Measurements from ENCODE around the gene NKX6-1. TPM values are rescaled to one million over a fixed set of nuclear protein-coding genes. Genes with fewer than 3 reads are reported as not detected.
A peak's percentile ranks its signal among the peaks of the same experiment; 100 is the strongest.

The NKX6-1 gene
- total and polyA plus RNA-seq, 12 donors, result 0.06 to 0.14 TPM; not detected in 10

DNA sequence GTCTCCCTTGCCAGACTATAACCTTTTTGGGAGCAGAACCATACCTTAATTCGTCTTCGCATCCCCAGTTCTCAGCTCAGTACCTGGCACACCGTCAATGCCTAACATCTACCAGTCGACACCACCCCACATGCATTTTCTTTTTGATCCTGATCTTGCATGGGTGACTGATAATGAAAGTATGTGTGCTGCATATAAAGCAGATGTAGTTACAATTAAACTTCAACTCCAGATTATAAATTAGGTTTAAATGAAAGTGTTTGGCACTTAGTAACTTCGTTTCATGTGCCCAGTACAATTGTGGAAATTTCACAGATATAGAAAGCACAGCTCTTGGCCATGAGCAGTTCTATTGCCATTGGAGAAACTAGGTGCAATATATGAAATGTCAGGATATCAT, 8.8 kb upstream of the NKX6-1 start:
- WGBS, 4 donors, result 62 to 72% (median 70%) methylated on average over 5 of the region's 5 CpGs
- Histone ChIP-seq H3K27ac (no peak overlapping the region), H3K9me3 (replicated peaks in 1 of 3) (no peaks in the 10 kb centered on the region), H3K27me3 (peaks cover 62% of the 10 kb centered on the region), H3K4me3 (no peak overlapping the region), H3K4me1 (replicated peaks in 1 of 2) (no peaks in the 10 kb centered on the region), H3K36me3 (replicated peaks in 1 of 2) (no peaks in the 10 kb centered on the region)
- intact Hi-C loops (cut with DNase I), result loop anchor here in 1 of 2 donors (10.0 kb wide), 1 partner anchor 863 kb away; no protein-coding TSS in a partner anchor
- no peak for DNase-seq
- TF ChIP-seq, protein P1, sequence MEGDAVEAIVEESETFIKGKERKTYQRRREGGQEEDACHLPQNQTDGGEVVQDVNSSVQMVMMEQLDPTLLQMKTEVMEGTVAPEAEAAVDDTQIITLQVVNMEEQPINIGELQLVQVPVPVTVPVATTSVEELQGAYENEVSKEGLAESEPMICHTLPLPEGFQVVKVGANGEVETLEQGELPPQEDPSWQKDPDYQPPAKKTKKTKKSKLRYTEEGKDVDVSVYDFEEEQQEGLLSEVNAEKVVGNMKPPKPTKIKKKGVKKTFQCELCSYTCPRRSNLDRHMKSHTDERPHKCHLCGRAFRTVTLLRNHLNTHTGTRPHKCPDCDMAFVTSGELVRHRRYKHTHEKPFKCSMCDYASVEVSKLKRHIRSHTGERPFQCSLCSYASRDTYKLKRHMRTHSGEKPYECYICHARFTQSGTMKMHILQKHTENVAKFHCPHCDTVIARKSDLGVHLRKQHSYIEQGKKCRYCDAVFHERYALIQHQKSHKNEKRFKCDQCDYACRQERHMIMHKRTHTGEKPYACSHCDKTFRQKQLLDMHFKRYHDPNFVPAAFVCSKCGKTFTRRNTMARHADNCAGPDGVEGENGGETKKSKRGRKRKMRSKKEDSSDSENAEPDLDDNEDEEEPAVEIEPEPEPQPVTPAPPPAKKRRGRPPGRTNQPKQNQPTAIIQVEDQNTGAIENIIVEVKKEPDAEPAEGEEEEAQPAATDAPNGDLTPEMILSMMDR (IDR thresholded peaks at IDR 0.05), result no peak
- no peak for TF ChIP-seq POLR2A (IDR thresholded peaks at IDR 0.05)

DNA sequence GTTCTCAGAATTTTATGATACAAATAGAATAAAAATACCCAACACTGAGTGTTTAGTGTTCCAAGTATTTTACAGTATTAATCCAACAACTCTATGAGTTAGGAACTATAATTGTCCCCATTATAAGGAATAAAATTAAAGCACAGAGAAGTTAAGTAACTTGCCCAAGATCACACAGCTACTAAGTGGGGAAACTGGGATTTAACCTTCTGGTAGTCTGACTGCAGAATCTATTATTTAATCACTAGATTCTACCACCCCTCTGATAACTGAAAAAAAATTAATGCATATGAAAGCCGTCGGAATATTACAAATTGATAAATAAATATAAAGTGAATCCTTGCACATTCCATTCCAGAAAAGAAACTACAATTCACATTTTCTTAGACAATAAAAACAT, 5.7 kb upstream of the NKX6-1 start:
- intact Hi-C loops (cut with DNase I), result loop anchor here in 1 of 2 donors (10.0 kb wide), 1 partner anchor 860 kb away; no protein-coding TSS in a partner anchor

GRCh38 chr4:84503495-84504437, 4.7 kb upstream of the NKX6-1 start:
- peak in 1 of 7 donors; percentile 29 for DNase-seq
- peaks cover 91% of the 10 kb centered on the region for H3K27me3 ChIP-seq
- WGBS, 4 donors, result 10 to 15% (median 13%) methylated on average over 19 of the region's 19 CpGs

More for the DNA sequence above, 5.7 kb upstream of the NKX6-1 start:
- no peaks in the 10 kb centered on the region for H3K9me3 ChIP-seq (replicated peaks in 1 of 3)
- WGBS, 4 donors, result 75 to 82% (median 77%) methylated on average over 2 of the region's 2 CpGs
- peaks cover 0 to 1% of the 10 kb centered on the region in 2 donors for H3K4me1 ChIP-seq (replicated peaks in 1 of 2)
- H3K4me3 ChIP-seq, result no peak overlapping the region
- no peaks in the 10 kb centered on the region for H3K36me3 ChIP-seq (replicated peaks in 1 of 2)
- no peak overlapping the region for H3K27ac ChIP-seq
- DNase-seq, result no peak
- no peak for TF ChIP-seq POLR2A (IDR thresholded peaks at IDR 0.05)
- TF ChIP-seq, protein P1 (IDR thresholded peaks at IDR 0.05), result no peak
- peaks cover 91% of the 10 kb centered on the region for H3K27me3 ChIP-seq

DNA sequence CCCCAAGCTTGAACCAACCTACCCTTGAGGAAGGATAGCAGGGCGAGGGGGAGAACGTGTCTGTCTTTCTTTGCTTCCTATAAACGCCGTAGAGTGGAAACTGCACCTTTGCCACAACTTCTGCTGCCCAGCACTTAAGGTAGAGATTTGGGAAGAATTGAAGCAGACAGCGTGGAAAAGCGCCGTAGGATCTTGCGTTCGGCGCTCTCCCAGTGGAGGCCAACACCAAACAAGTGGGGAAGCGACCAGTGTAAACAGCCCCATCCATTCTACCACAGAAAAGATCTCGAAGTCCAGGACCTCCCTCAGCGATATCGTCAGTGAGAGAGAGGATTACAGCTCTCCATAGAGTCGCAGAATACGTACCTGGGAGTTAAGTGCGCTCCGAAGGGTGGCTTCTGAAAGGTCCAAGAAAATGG, 3.9 kb upstream of the NKX6-1 start:
- no peaks in the 10 kb centered on the region for H3K9me3 ChIP-seq (replicated peaks in 1 of 3)
- no peak overlapping the region for H3K27ac ChIP-seq
- DNase-seq, result no peak
- no peak overlapping the region for H3K4me3 ChIP-seq
- H3K27me3 ChIP-seq, result peaks cover 88% of the 10 kb centered on the region
- H3K4me1 ChIP-seq (replicated peaks in 1 of 2), result peaks cover 15 to 20% of the 10 kb centered on the region in 2 donors
- TF ChIP-seq, protein P1 (IDR thresholded peaks at IDR 0.05), result no peak
- TF ChIP-seq POLR2A (IDR thresholded peaks at IDR 0.05), result no peak
- WGBS, 4 donors, result 21 to 28% (median 23%) methylated on average over 17 to 18 of the region's 18 CpGs
- H3K36me3 ChIP-seq (replicated peaks in 1 of 2), result no peaks in the 10 kb centered on the region
- intact Hi-C loops (cut with DNase I), result loop anchor here in 1 of 2 donors (10.0 kb wide), 1 partner anchor 858 kb away; no protein-coding TSS in a partner anchor

More at GRCh38 chr4:84503495-84504437, 4.7 kb upstream of the NKX6-1 start:
- Histone ChIP-seq H3K4me1 (replicated peaks in 1 of 2) (peaks cover 8 to 12% of the 10 kb centered on the region in 2 donors), H3K27ac (no peak overlapping the region), H3K4me3 (no peak overlapping the region), H3K36me3 (replicated peaks in 1 of 2) (no peaks in the 10 kb centered on the region), H3K9me3 (replicated peaks in 1 of 3) (no peaks in the 10 kb centered on the region)
- TF ChIP-seq POLR2A (IDR thresholded peaks at IDR 0.05), result no peak
- TF ChIP-seq, protein P1 (IDR thresholded peaks at IDR 0.05), result peak; percentile 30 to 62 (median 44)
- intact Hi-C loops (cut with DNase I), result loop anchor here in 1 of 2 donors (10.0 kb wide), 1 partner anchor 859 kb away; no protein-coding TSS in a partner anchor
